GM18502 (cell line): ENCODE results near the gene LRRTM2.

Experiments
- ATAC-seq: cut with Tn5 transposase; IDR thresholded peaks from one replicate; pipeline ENCODE4 v1.9.1; 2021; ENCODE audit warnings: mild to moderate bottlenecking; ENCODE audit not compliant: unreplicated experiment, poor library complexity

LRRTM2 gene

DNA sequence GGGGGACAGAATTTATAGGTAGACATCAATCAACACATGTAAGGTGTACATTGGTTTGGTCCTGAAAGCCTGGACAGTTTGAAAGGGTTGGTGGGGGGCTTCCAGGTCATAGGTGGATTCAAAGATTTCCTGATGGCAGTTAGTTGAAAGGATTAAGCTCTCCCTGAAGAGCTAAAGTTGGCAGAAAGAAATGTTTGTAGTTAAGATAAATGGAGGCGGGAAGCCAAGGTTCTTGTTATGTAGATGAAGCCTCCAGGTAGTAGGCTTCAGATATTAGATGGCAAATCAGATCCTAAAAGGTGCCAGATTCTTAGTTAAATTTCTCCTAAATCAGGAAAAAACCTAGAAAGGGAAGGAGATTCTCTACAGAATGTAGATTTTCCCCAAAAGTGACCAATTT is 9.0 kb upstream of the LRRTM2 start:
- ATAC-seq, result no peak

DNA sequence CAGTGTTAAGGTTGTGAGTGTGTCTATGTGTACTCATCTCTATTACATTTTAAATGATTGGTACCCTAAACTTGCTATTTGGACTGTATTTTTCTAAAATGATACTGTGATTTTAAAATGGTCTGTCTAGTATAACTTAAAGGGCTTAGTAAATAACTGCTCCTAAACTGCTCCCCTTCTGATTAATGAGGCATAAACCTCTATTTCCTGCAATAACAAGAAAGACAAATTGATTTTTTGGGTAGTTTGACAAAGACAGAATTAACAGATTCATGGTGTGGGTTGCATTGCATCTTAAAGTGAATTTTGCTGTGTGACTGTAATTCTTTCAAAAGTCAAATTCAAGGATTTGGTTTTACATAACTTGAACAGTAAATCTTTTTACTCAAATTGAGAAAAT is 8.1 kb upstream of the LRRTM2 start:
- no peak for ATAC-seq

DNA sequence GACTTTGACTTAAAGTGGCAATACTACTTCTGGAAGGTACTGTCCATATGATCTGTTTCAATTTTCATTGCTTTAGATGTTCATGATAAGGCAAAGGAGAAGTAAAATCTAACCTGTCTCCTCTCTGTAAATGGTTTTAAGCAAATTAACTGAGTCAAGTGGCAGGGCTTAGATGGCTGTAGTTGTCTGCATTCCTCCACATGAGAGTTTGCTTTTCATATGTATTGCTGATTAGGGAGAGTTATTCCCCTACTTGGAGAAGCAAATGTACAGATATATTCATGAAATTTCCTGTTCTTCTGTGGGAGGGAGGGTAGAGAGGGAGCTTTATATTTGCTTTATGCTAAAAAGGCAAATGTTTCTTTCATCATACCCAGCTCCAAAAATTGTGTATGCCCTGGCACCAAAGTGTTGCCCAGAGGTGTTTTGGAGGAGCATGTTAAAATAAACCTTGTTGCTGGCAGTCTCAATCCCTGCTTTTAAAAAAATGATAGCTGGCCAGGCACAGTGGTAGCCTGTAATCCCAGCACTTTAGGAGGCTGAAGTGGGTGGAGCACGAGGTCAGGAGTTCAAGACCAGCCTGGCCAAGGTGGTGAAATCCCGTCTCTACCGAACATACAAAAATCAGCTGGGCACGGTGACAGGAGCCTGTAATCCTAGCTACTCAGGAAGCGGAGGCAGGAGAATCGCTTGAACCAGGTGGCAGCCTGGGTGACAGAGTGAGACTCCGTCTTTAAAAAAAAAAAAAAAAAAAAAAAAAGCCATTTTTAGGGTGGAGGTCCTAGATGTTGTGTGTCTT is 3.5 kb upstream of the LRRTM2 start:
- ATAC-seq, result no peak

DNA sequence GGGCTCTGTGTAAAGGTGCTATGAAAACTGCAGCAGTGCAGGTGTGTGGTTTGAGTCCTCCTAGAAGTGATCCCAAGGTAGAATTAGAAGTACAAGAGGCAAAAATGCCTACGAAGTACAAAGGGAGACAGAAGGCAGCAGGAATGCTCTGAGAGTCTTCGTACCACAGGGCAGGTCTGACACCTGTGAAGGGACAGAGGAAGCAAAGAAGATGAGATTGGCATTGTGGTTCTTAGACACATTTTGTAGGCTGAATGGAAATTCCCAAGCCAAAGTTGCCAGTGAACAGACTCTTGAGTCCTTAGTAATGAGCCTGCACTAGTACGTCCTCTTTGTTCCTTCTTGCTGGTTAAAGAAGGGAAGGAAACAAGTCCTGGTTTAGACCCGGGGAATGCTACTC is 1.7 kb upstream of the LRRTM2 start:
- no peak for ATAC-seq

DNA sequence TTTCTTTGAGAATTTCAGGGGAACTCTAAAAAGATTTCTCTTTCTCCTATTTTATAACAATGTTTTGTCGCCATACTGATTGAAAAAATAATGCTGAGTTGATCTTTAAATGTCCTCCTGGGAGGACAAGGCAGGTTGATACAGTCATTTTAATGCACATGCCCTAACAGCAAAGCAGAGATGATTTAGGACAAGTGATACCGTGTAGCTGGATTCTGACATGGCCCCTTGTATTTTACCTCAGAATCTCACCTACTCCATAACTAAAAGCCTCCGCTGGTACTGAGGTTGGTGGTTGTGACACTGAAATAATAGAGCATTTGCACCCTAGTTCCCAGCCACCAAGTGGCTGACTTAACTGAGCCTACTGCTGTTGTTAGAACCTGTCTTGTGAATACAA is 811 bp upstream of the LRRTM2 start:
- ATAC-seq, result no peak

DNA sequence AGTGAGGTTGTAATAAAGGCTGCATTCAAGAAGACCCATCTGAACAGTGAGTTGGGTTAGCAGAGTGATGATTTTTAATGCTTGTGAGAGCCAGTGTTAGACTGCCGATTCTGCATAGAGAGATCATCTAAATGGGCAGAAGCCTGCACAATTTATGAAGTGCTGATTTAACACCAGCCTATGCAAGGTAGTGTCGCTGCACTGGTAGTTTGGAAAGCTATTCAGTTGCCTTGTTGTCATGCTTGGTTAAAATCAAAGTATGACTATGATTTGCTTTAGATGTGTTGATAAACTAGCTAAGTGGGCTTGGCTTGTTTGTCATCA is 379 bp upstream of the LRRTM2 start:
- ATAC-seq, result no peak

DNA sequence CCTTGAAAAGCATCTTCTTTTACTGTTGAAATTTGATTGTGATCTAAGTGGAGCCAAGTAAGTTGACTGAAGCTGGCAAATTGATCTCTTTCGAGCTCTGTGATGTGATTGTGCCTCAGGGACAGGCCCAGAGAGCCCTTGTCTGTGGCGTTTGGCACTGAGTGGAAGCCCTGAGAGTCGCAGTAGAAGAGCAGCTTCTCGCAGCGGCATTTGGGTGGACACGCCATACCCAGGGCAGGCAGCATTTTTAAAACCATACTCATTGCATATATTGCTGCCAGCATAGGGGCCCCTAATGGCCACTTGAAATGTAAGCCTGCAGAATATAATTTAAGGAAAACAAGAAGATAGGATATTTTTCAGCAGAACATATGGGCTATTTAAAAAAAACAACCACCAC is 894 bp downstream of the LRRTM2 start:
- ATAC-seq, result no peak

DNA sequence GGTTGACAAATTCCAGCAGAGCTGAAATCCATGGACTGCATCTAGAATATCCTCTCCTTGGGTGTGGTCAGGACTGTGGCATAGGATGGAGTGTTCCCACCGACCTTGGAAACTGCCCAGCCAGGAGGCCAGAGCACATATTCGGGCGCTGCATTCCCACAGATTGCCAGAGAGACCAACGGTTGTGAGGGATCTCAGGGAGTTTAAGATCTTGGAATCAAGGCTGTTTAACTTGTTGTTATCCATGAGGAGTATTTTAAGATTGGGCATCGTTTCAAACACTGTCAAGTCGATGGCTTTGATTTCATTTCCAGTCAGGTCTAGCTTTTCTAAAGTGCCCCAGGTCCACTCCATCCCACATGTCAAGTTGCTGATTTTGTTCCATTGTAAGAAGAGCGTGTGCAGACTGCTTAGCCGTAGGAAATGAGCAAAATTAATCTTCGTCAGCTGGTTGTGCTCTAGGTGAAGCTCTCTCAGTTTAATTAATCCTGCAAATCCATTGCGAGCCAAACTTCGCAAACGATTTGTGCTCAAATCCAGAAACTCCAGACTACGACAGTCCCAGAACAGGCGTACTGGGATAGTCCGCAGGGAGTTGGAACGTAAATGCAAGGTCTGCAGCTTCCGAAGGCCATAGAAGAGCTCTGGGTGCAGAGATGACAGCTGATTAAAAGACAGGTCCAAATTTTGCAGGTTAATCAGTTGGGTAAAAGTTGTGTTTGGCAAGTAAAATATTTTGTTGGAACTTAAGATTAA is 1.5 kb downstream of the LRRTM2 start:
- ATAC-seq, result no peak

DNA sequence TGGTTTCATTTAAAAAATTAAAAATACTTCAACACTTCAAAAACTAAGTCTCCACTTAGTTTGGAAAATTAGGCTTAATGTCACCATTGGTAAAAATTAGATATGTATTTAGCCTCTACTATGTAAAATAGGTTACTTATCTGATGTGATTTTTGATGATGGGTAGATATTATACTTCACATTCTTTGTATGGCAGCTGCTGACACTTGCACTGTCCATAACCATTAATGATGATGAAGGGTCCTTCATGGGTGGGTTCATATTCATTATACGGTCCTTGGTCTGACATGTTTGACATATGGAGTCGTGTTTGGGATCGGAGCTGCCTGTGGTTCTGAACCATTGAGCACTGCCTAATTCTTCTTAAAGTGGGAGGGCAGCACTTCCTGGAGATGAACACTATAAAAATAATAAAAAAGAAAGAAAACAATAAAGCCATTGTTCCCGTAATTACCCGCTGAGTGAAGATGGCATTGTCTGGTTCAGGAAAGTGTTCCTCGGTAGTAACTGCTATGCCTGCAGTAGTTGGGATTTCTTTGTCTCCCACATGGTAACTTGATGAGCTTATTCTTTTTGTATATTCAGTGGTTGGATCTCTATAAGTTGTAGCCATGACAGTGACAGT is 2.2 kb downstream of the LRRTM2 start:
- no peak for ATAC-seq

DNA sequence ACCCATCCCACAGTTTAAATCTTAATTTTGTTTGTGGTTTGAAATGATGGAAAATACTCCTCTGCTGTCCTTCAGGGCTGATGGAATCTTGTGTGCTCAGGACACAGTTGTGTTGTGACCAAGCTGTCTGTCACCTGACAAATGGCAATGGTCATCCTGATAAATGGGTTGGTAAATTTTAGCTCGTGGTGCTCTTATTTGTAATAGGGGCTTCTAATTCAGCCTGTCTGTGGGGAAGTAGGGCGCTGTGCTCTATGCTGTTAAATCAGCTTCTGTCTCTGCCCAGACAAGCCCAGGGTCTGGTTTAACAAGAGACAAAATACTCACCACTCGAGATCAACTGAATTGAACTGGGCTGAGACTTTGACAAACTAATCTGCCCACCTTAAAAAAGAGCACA is 4.5 kb downstream of the LRRTM2 start:
- ATAC-seq, result no peak

DNA sequence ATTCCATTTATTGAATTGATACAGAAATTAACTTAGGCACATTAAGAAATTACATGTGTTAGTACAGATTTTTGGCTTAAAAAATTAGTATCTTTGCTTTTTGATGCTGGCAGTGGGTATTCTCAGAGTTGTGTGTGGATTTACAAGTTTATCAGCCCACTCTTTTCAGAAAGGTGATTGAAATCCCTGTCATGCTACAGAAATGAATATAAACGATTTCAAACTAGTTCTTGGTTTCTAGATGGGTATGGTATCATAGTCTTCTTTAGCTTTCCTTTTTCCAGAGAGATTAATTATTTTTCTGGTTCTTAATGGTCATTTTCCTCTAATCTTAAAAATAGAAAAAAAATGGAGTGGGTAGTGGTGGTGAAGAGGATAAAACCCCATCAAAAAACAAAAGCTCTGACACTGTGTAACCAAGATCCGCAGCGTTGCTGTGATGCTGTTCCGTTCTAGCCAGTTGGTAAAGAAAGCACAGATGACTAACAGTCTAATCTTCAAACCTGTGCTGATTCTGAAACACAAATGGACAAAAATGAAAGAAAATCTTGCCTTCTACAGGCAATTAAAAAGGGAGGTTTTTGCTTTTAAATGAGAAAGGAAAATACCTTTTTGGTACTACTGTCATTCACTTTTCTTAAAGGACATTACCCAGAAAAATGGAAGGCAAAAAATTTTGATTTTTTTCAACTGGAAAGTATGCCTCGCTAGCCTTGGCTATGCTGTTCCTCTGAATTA is 5.2 kb downstream of the LRRTM2 start:
- ATAC-seq, result no peak

DNA sequence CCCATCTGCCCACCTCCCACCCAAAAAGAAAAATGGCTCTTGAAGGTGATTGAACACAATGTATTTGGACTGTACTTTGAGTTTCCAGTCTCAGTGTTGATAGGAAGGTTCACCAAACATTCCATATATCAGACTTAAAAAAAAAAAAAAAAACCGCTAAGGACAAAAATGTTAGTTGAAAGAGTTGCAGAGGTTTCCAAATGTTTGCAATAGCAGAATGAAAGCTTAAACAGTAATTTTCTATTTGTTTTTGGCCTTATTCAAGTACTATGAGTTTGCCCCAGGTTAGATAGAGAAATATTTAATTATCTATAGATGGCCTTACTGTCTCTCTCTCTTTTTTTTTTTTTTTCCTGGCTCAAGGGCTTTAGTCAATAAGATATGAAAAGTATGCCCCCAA is 6.1 kb downstream of the LRRTM2 start:
- no peak for ATAC-seq

DNA sequence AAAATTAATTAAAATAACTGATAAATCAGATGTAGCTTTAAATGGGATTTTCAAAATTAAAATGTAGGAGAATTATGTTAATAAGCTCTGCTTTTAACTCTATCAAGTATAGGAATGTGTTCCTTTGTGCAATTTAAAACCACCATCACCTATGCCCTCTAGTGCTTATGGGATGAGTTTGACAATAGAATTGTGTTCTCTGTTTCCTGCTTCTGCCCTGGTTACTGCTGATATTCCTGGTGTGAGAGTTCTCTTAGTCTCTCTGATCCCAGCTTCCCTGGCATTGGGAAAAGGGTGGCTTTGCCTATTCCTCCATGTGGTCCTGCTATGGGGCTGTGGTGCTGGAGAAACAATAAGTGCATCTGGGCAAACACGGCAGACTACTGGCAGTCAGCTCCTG is 8.1 kb downstream of the LRRTM2 start:
- no peak for ATAC-seq

DNA sequence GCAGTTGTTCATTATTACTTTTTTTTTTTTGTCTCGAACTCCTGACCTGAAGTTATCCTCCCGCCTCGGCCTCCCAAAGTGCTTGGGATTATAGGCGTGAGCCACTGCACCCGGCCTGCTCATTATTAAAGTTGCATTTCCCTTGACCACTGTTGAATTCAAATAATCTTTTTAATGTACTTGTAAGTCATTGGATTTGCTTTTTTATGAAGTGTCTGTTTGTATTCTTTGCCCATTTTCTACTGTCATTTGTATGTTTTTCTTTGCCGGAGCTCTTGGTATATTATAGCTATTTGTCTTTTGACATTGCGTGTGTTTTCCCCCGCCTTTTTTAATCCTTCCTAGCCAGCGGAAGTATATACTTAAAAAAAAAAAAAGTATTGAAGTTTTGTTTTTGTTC is 22.0 kb downstream of the LRRTM2 start:
- no peak for ATAC-seq

DNA sequence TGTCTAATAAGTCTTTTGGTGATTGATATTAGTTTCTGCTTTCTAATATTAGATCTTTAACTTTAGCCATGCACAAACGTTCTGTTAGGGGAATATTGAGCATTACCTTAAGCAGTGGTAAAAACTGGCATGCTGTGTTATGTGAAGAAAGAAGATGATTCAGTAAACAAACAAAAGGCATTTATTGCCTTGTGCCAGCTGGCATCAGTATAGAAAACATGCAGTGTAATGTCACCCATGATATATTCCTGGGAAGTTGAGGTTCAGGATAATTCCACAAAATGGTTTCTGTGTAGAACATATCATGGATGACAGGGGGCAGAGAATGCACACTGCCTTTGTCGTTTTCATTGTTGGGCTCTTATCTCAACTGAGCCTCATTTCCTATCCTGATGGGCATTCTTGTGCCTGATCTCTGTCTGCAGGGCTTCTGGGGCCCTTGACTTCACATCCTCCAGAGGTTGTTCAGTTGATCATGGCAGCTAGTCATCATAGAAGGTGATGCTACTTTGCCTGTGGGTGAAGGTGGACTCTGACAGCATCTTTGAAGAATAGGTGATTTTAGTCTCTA is 24.2 kb downstream of the LRRTM2 start:
- no peak for ATAC-seq

DNA sequence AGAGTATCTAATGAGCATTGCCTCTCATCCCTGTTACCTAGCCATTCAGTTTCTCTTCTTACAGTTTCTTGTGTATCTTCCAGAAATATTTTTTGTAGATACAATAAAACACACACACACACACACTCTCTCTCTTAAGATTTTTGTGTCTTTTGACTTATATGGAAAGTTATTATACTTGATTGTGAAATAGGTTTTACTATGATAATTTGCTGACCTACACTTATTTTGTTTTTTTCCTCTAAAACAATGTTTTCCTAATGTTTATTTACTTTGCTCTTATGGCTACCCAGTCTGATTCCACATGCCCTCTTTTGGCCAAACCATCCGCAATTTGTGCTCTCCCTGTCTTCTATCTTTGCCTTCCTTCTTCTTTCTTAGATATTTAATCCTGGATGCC is 25.3 kb downstream of the LRRTM2 start:
- no peak for ATAC-seq

DNA sequence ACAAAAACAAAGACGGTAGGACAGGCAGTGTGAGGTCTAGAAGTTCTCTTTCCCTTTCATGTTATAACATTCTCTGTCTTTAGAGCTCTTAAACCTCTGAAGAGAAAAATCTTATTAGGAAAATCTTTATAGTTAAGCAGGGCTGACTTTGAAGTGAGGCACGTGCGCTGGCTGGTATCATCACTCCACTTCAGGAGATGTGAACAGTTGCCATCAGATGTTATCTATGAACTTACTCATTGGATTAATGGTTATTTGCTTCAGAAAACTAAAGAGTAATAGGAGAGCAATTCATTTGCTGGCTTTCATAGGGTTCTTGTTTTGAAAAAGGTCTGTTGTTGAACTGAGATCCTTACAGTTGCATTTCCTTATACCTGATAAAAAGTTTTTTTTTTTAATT is 25.7 kb downstream of the LRRTM2 start:
- ATAC-seq, result no peak

DNA sequence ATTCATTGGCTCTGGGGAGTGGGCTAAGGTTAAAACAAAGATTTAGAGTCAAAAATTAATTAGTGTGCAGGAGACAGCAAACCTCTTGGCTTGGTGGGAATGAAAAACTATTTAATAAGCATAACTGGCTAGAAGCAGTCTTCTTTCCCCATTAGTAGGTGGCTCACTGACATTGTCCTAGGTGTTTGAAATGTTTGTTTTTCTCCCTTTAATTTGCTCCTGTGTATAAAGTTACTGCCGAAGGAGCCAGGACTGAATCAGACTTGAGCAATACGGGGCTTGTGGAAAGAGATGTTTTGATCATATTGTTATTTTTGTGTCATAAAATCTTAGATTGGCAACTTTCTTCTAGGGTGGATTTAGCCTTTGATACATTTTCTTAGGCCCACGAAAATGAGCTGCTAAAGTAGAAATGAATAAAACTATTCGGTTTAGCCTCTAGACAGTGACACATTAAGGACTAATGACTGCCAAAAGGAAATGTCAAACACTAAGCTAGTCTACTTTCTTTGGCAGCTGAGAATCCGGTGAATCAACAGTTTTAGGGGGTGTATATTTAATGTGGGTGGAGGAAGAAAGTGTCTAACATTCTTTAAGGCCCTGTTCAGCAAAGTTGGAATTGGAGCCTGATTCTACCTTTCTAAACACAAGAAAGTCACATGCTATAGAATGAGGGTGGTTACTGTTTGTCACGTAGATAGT is 30.2 kb downstream of the LRRTM2 start:
- no peak for ATAC-seq

DNA sequence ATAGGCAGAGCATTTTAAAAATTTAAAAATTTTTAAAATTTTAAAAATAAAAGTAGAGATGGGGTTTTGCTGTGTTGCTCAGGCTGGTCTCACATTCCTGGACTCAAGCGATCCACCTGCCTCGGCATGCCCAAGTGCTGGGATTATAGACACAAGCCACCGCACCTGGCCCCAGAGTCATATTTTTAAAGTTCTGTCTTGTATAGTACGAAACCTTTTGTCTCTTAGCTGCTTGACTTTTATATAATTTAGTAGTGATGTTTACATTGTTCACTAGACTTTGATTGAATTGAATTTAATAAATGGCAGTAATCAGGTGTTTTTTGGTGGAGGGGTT is 31.0 kb downstream of the LRRTM2 start:
- ATAC-seq, result no peak
